HL-60 (cell line): ENCODE data around the gene PTGES3L.

ENCODE experiments used
- DNase-seq, 2 experiments: peaks; one replicate each; pipeline ENCODE4 v3.0.0-alpha.2; 2010 to 2020; ENCODE audit warnings: low read depth in 1 of 2, low spot score in 1 of 2
- H3K27ac ChIP-seq: fragments of 250-450 bp; sonication (Bioruptor Pico); replicated peaks from 2 replicates; pipeline ENCODE4 v1.5.1; 2020; ENCODE audit warnings: mild to moderate bottlenecking, moderate library complexity
- H3K27me3 ChIP-seq: fragments of 250-450 bp; sonication (Bioruptor Pico); 2 replicates; pipeline ENCODE4 v1.5.1; 2021; ENCODE audit warnings: mild to moderate bottlenecking, moderate library complexity; ENCODE audit not compliant: insufficient read depth, poor library complexity, severe bottlenecking
- H3K4me3 ChIP-seq: replicated peaks from 2 replicates; pipeline ENCODE4 v1.5.1; 2011; ENCODE audit warnings: mild to moderate bottlenecking, control low read depth, low read length; ENCODE audit not compliant: insufficient read depth
- GABPA ChIP-seq: IDR thresholded peaks from 2 replicates; pipeline ENCODE4 v1.6.1; 2012; ENCODE audit warnings: low read depth
- POLR2AphosphoS5 ChIP-seq: IDR thresholded peaks from 2 replicates; pipeline ENCODE4 v1.6.1; 2012; ENCODE audit warnings: low read depth
- SPI1 ChIP-seq: IDR thresholded peaks from 2 replicates; pipeline ENCODE4 v1.6.1; 2012; ENCODE audit warnings: low read depth, mild to moderate bottlenecking, borderline replicate concordance
- TF ChIP-seq, protein P1 (sequence below): IDR thresholded peaks from 2 replicates; pipeline ENCODE4 v1.6.1; 2012; ENCODE audit warnings: low read depth; ENCODE audit not compliant: insufficient replicate concordance
- TF ChIP-seq, protein P2 (sequence below): IDR thresholded peaks from one replicate; pipeline ENCODE4 v1.5.1; 2011; ENCODE audit warnings: low read length, control low read depth, inconsistent platforms; ENCODE audit not compliant: insufficient read depth

The PTGES3L gene

DNA sequence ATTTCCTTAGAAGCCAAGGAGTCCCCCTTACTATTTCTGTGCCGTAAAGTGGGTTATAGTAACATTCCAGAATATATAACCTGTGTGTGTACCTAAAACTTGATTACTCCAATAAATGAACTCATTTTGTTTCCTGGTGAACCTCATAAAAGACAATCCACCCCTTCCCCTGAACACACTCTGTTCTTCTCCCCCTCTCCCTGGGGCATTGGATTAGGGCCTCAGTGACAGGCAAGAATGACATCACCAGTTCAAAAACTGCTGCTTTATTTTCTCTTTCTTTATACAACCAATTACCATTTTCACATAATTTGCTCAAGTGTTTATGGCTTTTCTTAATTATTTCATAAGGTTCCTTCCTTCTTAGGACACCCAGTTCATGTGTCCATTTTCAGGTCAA lies 33.1 kb downstream of the PTGES3L start:
- TF ChIP-seq POLR2AphosphoS5: no peak
- no peak for TF ChIP-seq GABPA
- TF ChIP-seq, protein P1, sequence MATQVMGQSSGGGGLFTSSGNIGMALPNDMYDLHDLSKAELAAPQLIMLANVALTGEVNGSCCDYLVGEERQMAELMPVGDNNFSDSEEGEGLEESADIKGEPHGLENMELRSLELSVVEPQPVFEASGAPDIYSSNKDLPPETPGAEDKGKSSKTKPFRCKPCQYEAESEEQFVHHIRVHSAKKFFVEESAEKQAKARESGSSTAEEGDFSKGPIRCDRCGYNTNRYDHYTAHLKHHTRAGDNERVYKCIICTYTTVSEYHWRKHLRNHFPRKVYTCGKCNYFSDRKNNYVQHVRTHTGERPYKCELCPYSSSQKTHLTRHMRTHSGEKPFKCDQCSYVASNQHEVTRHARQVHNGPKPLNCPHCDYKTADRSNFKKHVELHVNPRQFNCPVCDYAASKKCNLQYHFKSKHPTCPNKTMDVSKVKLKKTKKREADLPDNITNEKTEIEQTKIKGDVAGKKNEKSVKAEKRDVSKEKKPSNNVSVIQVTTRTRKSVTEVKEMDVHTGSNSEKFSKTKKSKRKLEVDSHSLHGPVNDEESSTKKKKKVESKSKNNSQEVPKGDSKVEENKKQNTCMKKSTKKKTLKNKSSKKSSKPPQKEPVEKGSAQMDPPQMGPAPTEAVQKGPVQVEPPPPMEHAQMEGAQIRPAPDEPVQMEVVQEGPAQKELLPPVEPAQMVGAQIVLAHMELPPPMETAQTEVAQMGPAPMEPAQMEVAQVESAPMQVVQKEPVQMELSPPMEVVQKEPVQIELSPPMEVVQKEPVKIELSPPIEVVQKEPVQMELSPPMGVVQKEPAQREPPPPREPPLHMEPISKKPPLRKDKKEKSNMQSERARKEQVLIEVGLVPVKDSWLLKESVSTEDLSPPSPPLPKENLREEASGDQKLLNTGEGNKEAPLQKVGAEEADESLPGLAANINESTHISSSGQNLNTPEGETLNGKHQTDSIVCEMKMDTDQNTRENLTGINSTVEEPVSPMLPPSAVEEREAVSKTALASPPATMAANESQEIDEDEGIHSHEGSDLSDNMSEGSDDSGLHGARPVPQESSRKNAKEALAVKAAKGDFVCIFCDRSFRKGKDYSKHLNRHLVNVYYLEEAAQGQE: no peak
- TF ChIP-seq, protein P2, sequence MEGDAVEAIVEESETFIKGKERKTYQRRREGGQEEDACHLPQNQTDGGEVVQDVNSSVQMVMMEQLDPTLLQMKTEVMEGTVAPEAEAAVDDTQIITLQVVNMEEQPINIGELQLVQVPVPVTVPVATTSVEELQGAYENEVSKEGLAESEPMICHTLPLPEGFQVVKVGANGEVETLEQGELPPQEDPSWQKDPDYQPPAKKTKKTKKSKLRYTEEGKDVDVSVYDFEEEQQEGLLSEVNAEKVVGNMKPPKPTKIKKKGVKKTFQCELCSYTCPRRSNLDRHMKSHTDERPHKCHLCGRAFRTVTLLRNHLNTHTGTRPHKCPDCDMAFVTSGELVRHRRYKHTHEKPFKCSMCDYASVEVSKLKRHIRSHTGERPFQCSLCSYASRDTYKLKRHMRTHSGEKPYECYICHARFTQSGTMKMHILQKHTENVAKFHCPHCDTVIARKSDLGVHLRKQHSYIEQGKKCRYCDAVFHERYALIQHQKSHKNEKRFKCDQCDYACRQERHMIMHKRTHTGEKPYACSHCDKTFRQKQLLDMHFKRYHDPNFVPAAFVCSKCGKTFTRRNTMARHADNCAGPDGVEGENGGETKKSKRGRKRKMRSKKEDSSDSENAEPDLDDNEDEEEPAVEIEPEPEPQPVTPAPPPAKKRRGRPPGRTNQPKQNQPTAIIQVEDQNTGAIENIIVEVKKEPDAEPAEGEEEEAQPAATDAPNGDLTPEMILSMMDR: no peak
- TF ChIP-seq SPI1: no peak
- Histone ChIP-seq H3K27me3 (no peaks in the 10 kb centered on the region), H3K4me3 (no peak overlapping the region), H3K27ac (no peak overlapping the region)
- DNase-seq: no peak

DNA sequence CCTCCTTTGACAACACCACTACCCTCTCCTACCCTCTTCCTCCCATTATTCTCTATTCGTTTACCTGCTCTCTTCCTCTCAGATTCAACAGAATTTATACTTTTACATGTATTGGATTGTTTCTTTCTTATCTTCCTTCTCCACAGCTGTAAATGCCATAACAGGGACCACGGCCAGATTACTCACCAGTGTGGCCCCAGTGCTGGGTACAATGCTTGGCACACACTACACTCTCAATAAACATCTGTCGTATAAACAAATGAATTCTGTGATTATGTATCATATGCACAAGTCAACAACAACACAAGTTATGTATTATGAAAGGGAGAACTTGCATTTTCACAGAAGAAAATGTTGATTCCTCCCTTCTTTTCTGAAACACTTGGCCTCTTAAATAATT lies 35.7 kb downstream of the PTGES3L start:
- no peaks in the 10 kb centered on the region for H3K27me3 ChIP-seq
- DNase-seq: no peak
- no peak overlapping the region for H3K27ac ChIP-seq
- TF ChIP-seq SPI1 (no peak), POLR2AphosphoS5 (no peak), GABPA (no peak)
- TF ChIP-seq, protein P2: no peak
- TF ChIP-seq, protein P1: no peak
- H3K4me3 ChIP-seq: no peak overlapping the region

DNA sequence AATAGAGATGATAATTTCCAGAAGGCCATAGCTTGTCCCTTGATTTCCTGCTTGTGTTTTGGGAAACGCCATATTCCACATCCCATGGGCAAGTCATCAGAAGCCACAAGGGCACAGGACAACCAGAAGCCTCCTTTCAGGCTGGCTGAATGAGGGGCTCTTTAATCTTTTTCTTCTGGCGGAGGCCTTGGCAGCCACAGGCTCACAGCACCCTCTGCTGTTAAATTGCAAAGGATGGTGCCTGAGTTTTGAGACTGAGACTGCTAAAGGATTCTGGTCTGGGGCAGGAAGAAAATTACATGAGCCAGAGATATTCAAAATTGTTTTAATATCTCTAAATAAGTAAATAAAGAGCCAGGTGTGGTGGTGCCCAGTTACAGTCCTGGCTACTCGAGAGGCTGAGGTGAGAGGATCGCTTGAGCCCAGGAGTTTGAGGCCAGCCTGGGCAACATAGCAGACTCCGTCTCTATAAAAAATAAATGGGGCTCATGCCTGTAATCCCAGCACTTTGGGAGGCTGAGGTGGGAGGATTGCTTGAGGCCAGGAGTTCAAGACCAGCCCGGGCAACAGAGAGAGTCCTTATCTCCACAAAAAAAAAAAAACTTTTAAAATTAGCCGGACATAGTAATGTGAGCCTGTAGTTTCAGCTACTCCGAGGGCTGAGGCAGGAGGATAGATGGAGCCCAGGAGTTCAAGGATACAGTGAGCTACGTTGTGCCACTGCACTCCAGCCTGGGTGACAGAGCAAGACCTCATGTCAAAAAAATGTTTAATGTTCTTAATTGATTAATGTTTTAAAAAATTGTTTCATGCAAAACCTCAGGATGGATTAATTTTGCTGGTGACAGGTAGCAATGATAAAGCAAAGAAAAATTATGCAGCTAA lies 41.9 kb downstream of the PTGES3L start:
- Histone ChIP-seq H3K27me3 (no peaks in the 10 kb centered on the region), H3K27ac (no peak overlapping the region), H3K4me3 (no peak overlapping the region)
- DNase-seq: peak in 1 of 2 experiments; percentile 43
- no peak for TF ChIP-seq SPI1
- TF ChIP-seq GABPA: no peak
- TF ChIP-seq, protein P2: peak; percentile 28
- TF ChIP-seq, protein P1: no peak
- no peak for TF ChIP-seq POLR2AphosphoS5
